Measurements from ENCODE around the gene RPTOR. TPM values are rescaled to one million over a fixed set of nuclear protein-coding genes. Genes with fewer than 3 reads are reported as not detected.

Gene RPTOR
- polyA plus RNA-seq, 1 experiment, result 10.8 TPM

- Histone ChIP-seq H3K4me3 (ENCODE audit: low read depth, low read length) (no peak overlapping the region), H3K27me3 (ENCODE audit: control insufficient read depth, insufficient read depth, low read length) (no peaks in the 10 kb centered on the region), H3K36me3 (ENCODE audit: control insufficient read depth, insufficient read depth, low read length) (peaks cover 5% of the 10 kb centered on the region)
- TF ChIP-seq CTCF (IDR thresholded peaks at IDR 0.05; ENCODE audit: insufficient read depth, low read depth, low read length), result no peak
- POLR2A ChIA-PET, result no interaction called here
- CTCF ChIA-PET, result no interaction called here
- DNase-seq (ENCODE audit: low read depth), result no peak
Observed at GRCh38 chr17:80956321-80957190, 411.9 kb downstream of the RPTOR start.

GRCh38 chr17:80957461-80957941 lies 412.9 kb downstream of the RPTOR start:
- H3K36me3 ChIP-seq (ENCODE audit: control insufficient read depth, insufficient read depth, low read length), result peaks cover 1% of the 10 kb centered on the region; the same call in 1 of the 2 replicates
- no peak for DNase-seq (ENCODE audit: low read depth)
- ChIA-PET POLR2A (no interaction called here), CTCF (no interaction called here)
- H3K4me3 ChIP-seq (ENCODE audit: low read depth, low read length), result no peak overlapping the region
- no peak for TF ChIP-seq CTCF (IDR thresholded peaks at IDR 0.05; ENCODE audit: insufficient read depth, low read depth, low read length)
- no peaks in the 10 kb centered on the region for H3K27me3 ChIP-seq (ENCODE audit: control insufficient read depth, insufficient read depth, low read length)

GRCh38 chr17:80959330-80960036 lies 414.8 kb downstream of the RPTOR start:
- Histone ChIP-seq H3K36me3 (ENCODE audit: control insufficient read depth, insufficient read depth, low read length) (peaks cover 2% of the 10 kb centered on the region), H3K27me3 (ENCODE audit: control insufficient read depth, insufficient read depth, low read length) (no peaks in the 10 kb centered on the region), H3K4me3 (ENCODE audit: low read depth, low read length) (no peak overlapping the region)
- no peak for TF ChIP-seq CTCF (IDR thresholded peaks at IDR 0.05; ENCODE audit: insufficient read depth, low read depth, low read length)
- peak; percentile 41 for DNase-seq (ENCODE audit: low read depth)
- POLR2A ChIA-PET, result no interaction called here
- CTCF ChIA-PET, result interaction anchor here (0.6 to 2.1 kb wide), 3 partner anchors 68 to 532 kb away, joined by 3 to 5 read pairs (median 3); no protein-coding TSS in a partner anchor

GRCh38 chr17:80960037-80960796 lies 415.6 kb downstream of the RPTOR start:
- TF ChIP-seq CTCF (IDR thresholded peaks at IDR 0.05; ENCODE audit: insufficient read depth, low read depth, low read length), result no peak
- Histone ChIP-seq H3K27me3 (ENCODE audit: control insufficient read depth, insufficient read depth, low read length) (no peaks in the 10 kb centered on the region), H3K36me3 (ENCODE audit: control insufficient read depth, insufficient read depth, low read length) (peaks cover 4% of the 10 kb centered on the region), H3K4me3 (ENCODE audit: low read depth, low read length) (no peak overlapping the region)
- ChIA-PET CTCF (interaction anchor here (0.6 to 2.1 kb wide), 2 partner anchors 69 to 533 kb away, joined by 3 to 5 read pairs; no protein-coding TSS in a partner anchor), POLR2A (no interaction called here)
- DNase-seq (ENCODE audit: low read depth), result no peak

Data from BJ (cell line).